ENCODE data around the gene EPB41L2.
"Not testable (repeated sequence)": the region's sequence is repeated elsewhere in the genome, so short reads cannot be mapped to it uniquely, and the experiment has no call there.

Gene EPB41L2

GRCh38 chr6:130829333-130829910, 233.6 kb downstream of the EPB41L2 start:
- DNase-seq, result no peak

GRCh38 chr6:130827247-130828149, 235.5 kb downstream of the EPB41L2 start, which contains the start of gene SMLR1:
Gene SMLR1 (plus strand): TSS chr6:130827406. CDS start chr6:130827414, 8 bp downstream.
- no peak for DNase-seq

GRCh38 chr6:130826442-130827246, 236.4 kb downstream of the EPB41L2 start:
- DNase-seq, result no peak

GRCh38 chr6:130825772-130826441, 237.1 kb downstream of the EPB41L2 start:
- DNase-seq, result no peak

GRCh38 chr6:130824978-130825694, 237.9 kb downstream of the EPB41L2 start:
- no peak for DNase-seq

- no peak for DNase-seq
These were observed 240.3 kb downstream of the EPB41L2 start for GRCh38 chr6:130822736-130823135.

GRCh38 chr6:130815200-130816071, 247.6 kb downstream of the EPB41L2 start:
- no peak for DNase-seq

- no peak for DNase-seq
These were observed 248.5 kb downstream of the EPB41L2 start for GRCh38 chr6:130814506-130814905.

GRCh38 chr6:130811932-130812331, 251.1 kb downstream of the EPB41L2 start:
- DNase-seq, result no peak

GRCh38 chr6:130810307-130811030, 252.6 kb downstream of the EPB41L2 start:
- DNase-seq, result no peak

- not testable (repeated sequence) for DNase-seq
These were observed 261.7 kb downstream of the EPB41L2 start for GRCh38 chr6:130801368-130801767.

- no peak for DNase-seq
These were observed 266.0 kb downstream of the EPB41L2 start for GRCh38 chr6:130797061-130797460.

- no peak for DNase-seq
These were observed 266.6 kb downstream of the EPB41L2 start for GRCh38 chr6:130796313-130796905.

GRCh38 chr6:130794738-130795137, 268.3 kb downstream of the EPB41L2 start:
- DNase-seq, result no peak

- DNase-seq, result no peak
These were observed 268.9 kb downstream of the EPB41L2 start for GRCh38 chr6:130794010-130794697.

Measured in stimulated activated CD4-positive, alpha-beta T cell treated with anti-CD3 and anti-CD28 coated beads, Interleukin-1b, Interleukin-23, amount 100 ng/mL, for 48 hours (primary cell).